ENCODE measurements around the gene FLNB. TPM values are rescaled to one million over a fixed set of nuclear protein-coding genes. Genes with fewer than 3 reads are reported as not detected.
A peak's percentile ranks its signal among the peaks of the same experiment; 100 is the strongest.
"Not testable (repeated sequence)": the region's sequence is repeated elsewhere in the genome, so short reads cannot be mapped to it uniquely, and the experiment has no call there.

FLNB gene
- total RNA-seq, 4 donors from 2014 or later: 282 to 707 (median 563) TPM

DNA sequence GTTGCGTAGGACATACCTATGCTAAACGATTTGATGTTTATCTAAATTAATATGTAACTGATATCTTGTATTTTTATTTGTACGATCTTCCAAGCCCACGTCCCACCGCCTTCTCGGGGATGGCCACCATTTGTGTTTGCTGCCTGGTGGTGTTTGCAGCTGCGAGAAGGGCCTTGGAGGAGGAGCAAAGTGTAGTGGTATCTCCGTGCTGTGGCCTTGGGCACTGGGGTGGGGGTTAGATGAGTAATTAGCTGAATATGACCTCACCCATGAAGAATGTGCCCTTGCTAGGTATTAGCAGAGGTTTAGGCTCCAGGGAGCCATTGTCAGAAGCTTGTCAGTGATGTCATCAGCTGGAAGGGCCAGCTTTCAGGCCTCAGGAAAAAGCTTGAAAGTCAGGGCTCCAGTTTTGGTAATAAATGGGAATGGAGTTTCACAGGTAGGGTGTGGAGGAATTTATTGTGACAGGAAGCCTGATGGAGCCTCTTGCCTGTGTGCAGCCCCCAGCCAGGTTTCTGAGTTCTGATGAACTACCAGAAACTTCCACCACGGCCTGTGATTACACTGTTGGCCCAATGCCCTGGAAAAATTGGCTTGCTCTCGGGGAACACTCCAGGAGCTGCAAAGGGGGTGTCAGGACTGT, 41.0 kb downstream of the FLNB start:
- no peak for DNase-seq
- Histone ChIP-seq H3K36me3 (no peaks in the 10 kb centered on the region), H3K9me3 (no peaks in the 10 kb centered on the region), H3K27me3 (no peaks in the 10 kb centered on the region), H3K4me1 (peaks cover 26 to 56% (median 33%) of the 10 kb centered on the region in 4 donors), H3K27ac (peak overlapping the region; percentile 74 to 81 (median 80)), H3K4me3 (no peak overlapping the region)
- in situ Hi-C loops (cut with MboI; ENCODE audit: low pct_ligation_motif_present in 1 of 4, low pct_unique_long_range_greater_than_20kb in 1 of 4, low sequenced_read_pairs in 3 of 4) (no loop called here), intact Hi-C loops (cut with DNase I; ENCODE audit: low total_unique reads) (no loop called here)
- WGBS, 2 donors (ENCODE audit: low coverage in 1 of 2): 54 to 61% methylated on average over 3 to 10 of the region's 10 CpGs
- TF ChIP-seq EP300 (IDR thresholded peaks at IDR 0.05; ENCODE audit: low read depth): no peak
- no peak for TF ChIP-seq POLR2A (IDR thresholded peaks at IDR 0.05)
- TF ChIP-seq, protein P1, sequence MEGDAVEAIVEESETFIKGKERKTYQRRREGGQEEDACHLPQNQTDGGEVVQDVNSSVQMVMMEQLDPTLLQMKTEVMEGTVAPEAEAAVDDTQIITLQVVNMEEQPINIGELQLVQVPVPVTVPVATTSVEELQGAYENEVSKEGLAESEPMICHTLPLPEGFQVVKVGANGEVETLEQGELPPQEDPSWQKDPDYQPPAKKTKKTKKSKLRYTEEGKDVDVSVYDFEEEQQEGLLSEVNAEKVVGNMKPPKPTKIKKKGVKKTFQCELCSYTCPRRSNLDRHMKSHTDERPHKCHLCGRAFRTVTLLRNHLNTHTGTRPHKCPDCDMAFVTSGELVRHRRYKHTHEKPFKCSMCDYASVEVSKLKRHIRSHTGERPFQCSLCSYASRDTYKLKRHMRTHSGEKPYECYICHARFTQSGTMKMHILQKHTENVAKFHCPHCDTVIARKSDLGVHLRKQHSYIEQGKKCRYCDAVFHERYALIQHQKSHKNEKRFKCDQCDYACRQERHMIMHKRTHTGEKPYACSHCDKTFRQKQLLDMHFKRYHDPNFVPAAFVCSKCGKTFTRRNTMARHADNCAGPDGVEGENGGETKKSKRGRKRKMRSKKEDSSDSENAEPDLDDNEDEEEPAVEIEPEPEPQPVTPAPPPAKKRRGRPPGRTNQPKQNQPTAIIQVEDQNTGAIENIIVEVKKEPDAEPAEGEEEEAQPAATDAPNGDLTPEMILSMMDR (IDR thresholded peaks at IDR 0.05): no peak
- no peak for TF ChIP-seq POLR2AphosphoS5 (IDR thresholded peaks at IDR 0.05)

- no peak for DNase-seq
- peaks cover 26 to 59% (median 33%) of the 10 kb centered on the region in 4 donors for H3K4me1 ChIP-seq
These were observed 43.0 kb downstream of the FLNB start for GRCh38 chr3:58051196-58051595.

DNA sequence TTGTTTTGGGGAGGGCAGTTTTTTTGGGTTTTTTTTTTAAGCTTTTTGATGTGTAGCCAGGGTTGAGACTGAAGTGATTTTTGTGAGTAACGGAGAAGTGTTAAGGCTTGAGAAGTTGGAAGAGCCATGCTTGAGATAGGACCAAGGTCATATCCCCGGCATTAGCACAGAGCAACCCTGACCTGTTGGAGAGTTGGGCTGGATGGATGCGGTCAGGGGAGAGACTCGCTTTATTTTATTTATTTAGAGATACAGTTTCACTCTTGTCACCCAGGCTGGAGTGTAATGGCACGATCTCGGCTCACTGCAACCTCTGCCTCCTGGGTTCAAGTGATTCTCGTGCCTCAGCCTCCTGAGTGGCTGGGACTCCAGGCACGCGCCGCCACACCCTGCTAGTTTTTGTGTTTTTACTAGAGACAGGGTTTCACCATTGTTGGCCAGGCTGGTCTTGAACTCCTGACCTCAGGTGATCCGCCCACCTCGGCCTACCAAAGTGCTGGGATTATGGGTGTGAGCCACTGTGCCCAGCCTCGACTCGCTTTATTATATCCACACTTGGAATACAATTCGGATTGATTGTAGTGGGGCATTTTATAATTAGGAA, 43.5 kb downstream of the FLNB start:
- H3K4me3 ChIP-seq; H3K27me3 ChIP-seq; H3K36me3 ChIP-seq; in situ Hi-C loops (cut with MboI; ENCODE audit: low pct_ligation_motif_present in 1 of 4, low pct_unique_long_range_greater_than_20kb in 1 of 4, low sequenced_read_pairs in 3 of 4); H3K9me3 ChIP-seq; DNase-seq: not testable (repeated sequence)
- intact Hi-C loops (cut with DNase I; ENCODE audit: low total_unique reads): loop anchor here (10.0 kb wide), 1 partner anchor 1727 kb away; no protein-coding TSS in a partner anchor
- Histone ChIP-seq H3K4me1 (peaks cover 26 to 65% (median 33%) of the 10 kb centered on the region in 4 donors), H3K27ac (peak overlapping the region; percentile 74 to 81 (median 80))
- WGBS, 2 donors (ENCODE audit: low coverage in 1 of 2): 85% methylated on average over 10 to 15 of the region's 15 CpGs

More at GRCh38 chr3:58051196-58051595, 43.0 kb downstream of the FLNB start:
- Histone ChIP-seq H3K36me3 (no peaks in the 10 kb centered on the region), H3K4me3 (no peak overlapping the region), H3K27ac (peak overlapping the region; percentile 74 to 81 (median 80)), H3K27me3 (no peaks in the 10 kb centered on the region), H3K9me3 (no peaks in the 10 kb centered on the region)
- no peak for TF ChIP-seq POLR2A (IDR thresholded peaks at IDR 0.05)
- no peak for TF ChIP-seq EP300 (IDR thresholded peaks at IDR 0.05; ENCODE audit: low read depth)
- no peak for TF ChIP-seq POLR2AphosphoS5 (IDR thresholded peaks at IDR 0.05)
- TF ChIP-seq, protein P1 (IDR thresholded peaks at IDR 0.05): no peak
- in situ Hi-C loops (cut with MboI; ENCODE audit: low pct_ligation_motif_present in 1 of 4, low pct_unique_long_range_greater_than_20kb in 1 of 4, low sequenced_read_pairs in 3 of 4) (no loop called here), intact Hi-C loops (cut with DNase I; ENCODE audit: low total_unique reads) (loop anchor here (10.0 kb wide), 1 partner anchor 1726 kb away; no protein-coding TSS in a partner anchor)
- WGBS, 2 donors (ENCODE audit: low coverage in 1 of 2): 70 to 80% methylated on average over 8 to 9 of the region's 9 CpGs

GRCh38 chr3:58052373-58053273, 44.4 kb downstream of the FLNB start:
- Histone ChIP-seq H3K27ac (peak overlapping the region; percentile 74 to 81 (median 80)), H3K9me3 (no peaks in the 10 kb centered on the region), H3K27me3 (no peaks in the 10 kb centered on the region), H3K4me3 (no peak overlapping the region), H3K36me3 (no peaks in the 10 kb centered on the region), H3K4me1 (peaks cover 26 to 71% (median 33%) of the 10 kb centered on the region in 4 donors)
- WGBS, 2 donors (ENCODE audit: low coverage in 1 of 2): 26 to 41% methylated on average over 3 to 8 of the region's 8 CpGs
- intact Hi-C loops (cut with DNase I; ENCODE audit: low total_unique reads): loop anchor here (10.0 kb wide), 1 partner anchor 1728 kb away; no protein-coding TSS in a partner anchor
- in situ Hi-C loops (cut with MboI; ENCODE audit: low pct_ligation_motif_present in 1 of 4, low pct_unique_long_range_greater_than_20kb in 1 of 4, low sequenced_read_pairs in 3 of 4): no loop called here
- DNase-seq: peak; percentile 78
- TF ChIP-seq POLR2AphosphoS5 (IDR thresholded peaks at IDR 0.05) (peak in 1 of 3 donors; percentile 17), EP300 (IDR thresholded peaks at IDR 0.05; ENCODE audit: low read depth) (no peak)
